NCI-H146 treated with DMSO at 0.1 percent for 48 hours (cell line): ENCODE data around the gene EFNB2.

Source experiments
- DNase-seq: peaks from one replicate; lab custom pipeline; 2025; ENCODE audit not compliant: unreplicated experiment; lab: John Stamatoyannopoulos, UW

Gene EFNB2, protein sequence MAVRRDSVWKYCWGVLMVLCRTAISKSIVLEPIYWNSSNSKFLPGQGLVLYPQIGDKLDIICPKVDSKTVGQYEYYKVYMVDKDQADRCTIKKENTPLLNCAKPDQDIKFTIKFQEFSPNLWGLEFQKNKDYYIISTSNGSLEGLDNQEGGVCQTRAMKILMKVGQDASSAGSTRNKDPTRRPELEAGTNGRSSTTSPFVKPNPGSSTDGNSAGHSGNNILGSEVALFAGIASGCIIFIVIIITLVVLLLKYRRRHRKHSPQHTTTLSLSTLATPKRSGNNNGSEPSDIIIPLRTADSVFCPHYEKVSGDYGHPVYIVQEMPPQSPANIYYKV

DNA sequence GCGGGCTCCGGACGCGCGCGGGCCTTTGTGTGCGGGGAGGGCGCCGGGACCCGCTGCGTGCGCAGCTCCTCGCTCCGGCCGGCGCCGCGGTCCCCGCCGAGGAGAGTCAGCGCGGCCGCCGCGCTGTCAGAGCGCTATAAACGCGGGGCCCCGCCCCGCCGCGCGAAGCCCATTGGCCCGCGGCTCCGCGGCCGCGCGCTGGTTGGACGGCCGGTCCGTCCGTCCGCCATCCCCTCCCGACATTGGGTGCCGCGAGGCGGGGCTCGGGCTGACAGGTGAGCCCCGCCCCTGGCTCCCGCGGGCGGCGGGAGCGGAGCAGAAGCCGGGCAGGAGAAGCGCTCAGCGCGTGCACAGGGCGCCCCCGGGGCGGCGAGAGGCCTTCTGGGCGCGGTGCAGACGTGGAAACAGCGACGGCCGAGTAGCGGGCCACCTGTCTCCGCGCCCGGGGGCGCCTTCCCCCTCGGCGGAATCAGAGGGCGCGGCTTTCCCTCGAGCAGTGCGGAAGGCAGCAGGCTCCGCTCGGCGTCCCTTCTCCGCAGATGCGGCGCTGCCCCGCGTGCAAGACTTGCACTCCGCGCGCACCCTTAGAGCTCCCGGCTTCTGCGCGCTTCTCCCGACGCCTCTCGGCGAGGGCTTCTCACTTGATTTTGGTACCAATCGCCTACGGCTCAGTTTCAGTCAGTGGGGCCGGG, at the start of gene EFNB2:
Gene EFNB2, minus strand, starts transcription at position 111 of the 692 bp plus-strand sequence. CDS start 698 bp downstream, outside the sequence.
- peak; percentile 76 for DNase-seq

DNA sequence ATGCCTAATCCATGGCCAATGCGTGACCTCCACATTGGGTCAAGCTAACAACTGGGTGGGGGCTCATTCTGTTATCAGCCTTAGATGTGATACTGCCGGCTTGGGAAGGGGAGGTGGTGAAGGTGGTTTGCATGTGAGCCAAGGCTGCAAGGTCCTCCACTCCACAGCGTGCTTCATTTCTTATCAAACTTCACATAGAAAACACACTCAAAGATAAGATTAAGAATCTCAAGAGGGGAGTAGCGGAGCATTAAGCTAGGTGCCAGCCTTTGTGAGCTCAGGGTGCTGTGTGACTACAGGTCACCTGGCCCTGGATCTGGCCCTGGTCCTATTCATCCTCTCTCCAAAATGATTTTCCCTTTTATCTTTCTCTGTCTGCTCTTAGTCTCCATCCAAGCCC, 45.8 kb upstream of the EFNB2 start:
- no peak for DNase-seq

DNA sequence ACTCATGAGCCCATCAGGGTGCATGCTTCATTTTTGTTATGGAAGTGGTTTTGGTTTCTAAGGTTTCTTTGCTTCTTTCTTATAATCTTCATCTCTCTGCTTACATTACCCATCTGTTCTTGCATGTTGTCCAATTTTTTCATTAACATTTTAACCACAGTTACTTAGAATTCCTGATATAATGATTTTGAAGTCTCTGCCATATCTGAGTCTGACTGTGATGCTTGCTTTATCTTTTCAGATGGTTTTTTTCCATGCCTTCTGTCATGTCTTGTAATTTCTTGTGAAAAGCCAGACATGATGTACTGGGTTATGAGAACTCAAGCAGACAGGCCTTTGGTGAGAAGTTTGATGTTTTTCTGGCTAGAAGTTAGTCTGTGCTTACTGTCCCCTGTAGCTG, 40.4 kb upstream of the EFNB2 start:
- no peak for DNase-seq

DNA sequence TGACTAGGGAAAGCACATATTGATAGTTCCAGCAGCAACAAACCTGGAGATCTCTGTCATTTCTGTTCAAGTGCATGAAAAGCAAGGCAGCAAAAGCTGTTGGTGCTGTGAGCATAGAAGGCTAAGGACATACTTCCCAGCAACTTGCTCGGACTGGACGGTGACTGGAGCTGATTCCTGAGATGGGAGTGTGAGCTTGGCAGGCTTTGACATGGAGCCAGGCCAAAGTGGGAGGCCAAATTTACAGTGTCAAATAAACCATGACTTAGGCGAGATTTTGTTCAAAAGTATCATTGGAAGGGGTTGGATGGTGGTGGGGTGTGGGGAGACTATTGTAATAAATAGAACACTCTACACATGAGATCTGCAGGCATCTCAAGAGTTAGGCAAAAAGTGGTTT, 38.4 kb upstream of the EFNB2 start:
- no peak for DNase-seq

DNA sequence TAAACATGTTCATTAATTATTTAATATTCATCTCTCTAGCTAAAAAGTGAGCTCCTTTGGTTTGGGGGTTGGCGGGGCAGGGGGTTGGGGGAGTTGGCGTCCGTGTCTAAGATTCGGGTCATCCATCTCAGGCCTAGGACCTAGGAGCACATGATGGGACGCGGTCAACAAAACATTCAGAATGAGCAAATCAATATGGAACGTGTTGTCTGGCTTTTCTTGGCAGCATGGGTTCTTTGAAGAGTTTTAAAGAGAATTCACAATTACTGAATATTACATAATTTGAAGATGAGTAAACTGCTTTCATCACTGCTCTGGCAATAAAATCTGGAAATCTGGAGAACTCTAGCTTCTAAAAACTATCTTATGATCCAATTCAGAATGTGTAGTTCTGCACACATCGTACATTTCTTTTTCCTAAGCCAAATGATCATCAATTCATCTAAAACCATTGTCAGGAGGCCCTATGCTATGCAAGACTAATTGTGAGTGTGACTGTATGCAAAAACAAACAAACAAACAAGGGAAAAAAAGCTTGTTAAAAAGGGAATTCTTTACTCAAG, 37.9 kb upstream of the EFNB2 start:
- DNase-seq = no peak

DNA sequence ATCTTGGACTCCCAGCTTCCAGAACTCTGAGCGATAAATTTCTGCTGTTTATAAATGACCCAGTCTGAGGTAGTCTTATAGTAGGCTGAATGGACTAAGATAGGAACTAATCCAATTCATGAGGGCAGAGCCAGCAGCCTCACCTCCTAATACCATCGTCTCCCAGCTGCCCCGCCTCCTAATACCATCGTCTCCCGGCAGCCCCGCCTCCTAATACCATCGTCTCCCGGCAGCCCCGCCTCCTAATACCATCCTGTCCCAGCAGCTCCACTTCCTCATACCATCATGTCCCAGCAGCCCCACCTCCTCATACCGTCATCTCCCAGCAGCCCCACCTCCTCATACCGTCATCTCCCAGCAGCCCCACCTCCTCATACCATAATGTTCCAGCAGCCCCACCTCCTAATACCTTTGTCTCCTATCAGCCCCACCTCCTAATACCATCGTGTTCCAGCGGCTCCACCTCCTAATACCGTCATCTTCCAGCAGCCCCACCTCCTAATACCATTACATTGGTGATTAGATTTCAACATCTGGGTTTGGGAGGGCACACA, 34.9 kb upstream of the EFNB2 start:
- peak; percentile 62 for DNase-seq

DNA sequence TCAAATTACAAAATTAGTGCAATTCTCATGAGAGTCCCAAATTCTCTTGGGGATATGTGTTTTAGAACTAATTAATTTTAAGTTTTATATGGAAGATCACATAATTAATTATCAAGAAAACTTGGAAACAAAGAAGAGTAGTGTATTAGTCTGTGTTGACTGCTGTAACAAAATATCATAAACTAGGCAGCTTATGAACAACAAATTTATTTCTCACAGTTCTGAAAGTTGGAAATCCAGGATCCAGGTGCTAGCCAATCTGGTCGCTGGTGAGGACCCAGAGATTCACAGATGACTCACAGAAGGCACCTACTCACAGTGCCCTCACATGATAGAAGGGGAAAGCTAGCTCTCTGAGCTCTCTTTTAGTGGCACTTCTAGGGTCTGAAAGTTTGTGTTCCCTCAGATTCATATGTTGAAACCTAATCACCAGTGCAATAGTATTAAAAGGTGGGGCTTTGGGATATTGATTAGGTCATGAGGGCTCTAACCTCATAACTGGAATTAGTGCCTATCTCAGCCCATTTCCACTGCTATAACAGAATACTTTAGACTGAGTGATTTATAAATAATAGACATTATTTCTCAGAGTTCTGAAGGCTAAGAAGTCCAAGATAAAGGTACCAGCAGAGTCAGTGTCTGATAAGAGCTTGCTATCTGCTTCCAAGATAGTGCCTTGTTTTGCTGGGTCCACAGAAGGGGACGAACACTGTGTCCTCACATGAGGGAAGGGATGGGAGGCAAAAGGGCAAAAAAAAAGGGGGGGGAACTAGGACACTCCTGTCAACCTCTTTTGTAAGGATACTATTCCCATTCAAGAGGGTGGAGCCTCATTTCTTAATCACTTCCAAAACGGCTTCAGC, 34.0 kb upstream of the EFNB2 start:
- DNase-seq = no peak

DNA sequence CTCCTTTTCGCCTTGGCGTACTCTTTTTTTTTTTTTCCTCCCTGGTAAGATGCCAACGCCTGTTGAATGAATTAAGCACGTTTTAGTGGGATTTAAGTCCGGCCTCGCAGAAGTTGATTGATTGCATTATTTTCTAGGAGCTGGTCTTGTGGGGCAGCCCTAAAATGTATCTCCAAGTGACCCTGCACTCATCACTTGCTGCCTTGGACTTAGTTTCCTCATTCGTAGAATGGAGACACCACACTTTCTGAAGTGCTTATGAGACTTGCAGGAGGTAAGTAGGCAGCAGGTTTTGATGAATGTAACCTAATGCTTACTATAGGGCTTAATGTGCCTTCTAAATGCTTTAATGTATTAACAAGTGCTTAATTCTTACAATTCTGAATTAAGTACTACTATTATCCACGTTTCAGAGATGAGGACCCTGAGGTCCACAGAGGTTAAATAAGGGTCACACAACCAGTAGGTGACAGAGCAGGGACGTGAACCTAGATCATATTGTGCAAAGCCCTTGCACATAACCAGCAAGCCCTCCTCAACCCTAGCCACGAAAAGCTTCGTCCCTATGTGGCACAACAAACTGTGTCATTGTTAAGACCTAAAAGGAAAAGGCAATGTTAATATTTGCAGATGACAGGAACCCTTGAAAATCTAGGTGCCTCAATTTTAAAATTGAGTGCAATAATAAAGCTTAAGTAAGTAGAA, 33.0 kb upstream of the EFNB2 start:
- no peak for DNase-seq

DNA sequence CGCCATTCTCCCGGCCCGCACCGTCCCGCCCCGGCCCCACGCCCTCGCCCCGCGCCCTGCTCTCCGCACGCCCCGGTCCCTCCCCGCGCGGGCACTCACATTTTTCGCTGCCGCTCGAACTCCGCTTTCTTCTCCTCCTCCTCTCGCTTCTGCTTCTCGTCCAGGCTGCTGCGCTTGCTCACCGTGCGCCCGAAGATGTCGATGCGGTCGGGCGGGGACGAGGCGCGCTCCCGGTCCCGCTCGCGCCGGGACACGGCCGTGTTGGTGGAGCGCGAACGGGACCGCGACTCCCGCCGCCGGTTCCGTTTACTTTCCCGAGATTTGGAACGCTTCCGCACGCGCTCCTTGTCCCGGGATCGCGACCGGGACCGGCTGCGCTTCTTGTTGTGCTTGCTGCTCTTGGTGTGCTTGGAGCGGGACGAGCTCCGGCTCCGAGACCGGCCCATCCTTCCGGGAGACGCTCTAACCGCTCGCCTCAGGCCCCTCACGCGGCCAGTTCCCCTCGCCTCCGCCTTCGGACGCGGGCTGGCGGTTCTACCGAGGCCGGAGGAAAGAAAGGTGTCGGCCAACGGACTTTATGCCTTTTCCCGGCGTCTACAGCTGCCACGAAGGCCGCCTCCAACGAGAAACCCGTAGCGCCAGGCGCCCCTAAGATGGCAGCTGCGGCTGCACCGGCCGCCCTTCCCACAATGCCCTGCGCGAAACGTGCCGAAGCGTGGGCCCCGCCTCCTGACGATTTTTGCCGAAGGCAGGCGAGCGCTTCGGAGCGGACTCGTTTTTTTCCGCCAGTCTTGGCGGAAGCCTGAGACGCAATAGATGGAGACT, 32.2 kb upstream of the EFNB2 start, which contains the start of gene ARGLU1:
Gene ARGLU1, minus strand, starts transcription at position 664 of the 825 bp plus-strand sequence. Its CDS starts 218 bp downstream, at position 446.
- DNase-seq = peak; percentile 81

DNA sequence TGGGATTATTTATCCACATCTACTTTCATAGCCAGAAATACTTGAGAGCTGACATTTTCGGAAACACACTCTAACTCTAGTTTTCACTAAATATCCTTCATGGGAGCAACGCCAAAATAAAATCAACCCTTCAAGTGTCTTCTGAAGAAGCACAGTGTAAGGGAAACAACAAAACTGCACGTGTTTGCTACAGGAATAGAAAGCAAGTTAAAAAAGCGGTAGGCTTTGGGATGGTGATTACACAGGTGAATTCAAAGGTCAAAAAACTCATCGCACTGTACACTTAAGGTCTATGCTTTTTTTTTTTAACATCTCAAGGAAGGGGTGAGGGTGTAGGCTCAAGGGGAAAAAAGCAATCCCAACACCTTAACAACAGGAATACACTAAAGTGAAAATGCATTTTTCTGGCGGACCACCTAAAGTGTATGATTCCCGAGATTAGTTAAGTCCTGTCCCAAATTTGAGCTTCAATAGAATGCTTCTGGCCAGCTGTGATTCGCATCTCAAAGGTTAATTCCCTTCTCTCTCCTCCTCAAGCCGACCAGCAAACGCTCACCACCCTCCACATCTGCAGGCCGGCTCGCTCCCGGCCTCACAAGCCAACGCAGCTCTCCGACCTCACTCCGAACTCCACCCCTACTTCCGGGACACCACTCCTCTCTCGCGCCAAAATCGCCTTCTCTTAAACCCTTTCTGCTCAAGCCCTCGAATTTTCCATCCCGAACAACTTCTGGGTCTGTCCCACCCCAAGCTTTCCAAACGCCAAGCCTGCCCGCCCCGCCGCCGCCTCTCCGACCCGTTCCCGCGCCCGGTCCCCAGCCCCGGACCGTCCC, 31.4 kb upstream of the EFNB2 start:
- DNase-seq = peak; percentile 54

DNA sequence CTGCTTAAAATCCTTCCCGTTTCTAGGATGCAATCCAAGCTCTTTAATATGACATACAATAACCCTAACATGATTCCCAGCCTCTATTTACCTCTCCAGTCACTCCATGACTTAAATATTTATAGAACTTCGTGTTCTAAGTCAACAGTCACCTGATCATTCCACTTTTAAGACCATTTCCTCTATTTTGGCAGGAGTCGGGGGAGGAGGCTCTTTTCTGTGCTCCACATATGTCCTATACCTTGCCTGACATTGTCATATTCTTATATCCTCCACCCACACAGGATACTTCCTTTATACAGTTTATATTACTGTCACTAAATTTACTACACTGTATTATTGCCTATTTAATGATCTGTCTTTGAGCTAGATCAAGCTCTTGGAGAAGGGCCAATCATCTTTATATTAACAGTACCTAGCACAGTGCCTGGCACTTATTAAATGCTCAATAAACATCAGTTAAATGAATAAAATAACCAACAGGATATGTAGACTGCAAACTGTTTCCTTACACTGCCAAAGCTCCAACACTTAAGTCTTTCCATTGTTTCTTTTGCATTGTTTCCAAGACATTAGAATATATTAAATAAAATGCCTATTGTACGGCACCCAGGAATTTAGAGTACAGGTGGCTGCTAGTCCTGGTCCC, 29.8 kb upstream of the EFNB2 start:
- no peak for DNase-seq

DNA sequence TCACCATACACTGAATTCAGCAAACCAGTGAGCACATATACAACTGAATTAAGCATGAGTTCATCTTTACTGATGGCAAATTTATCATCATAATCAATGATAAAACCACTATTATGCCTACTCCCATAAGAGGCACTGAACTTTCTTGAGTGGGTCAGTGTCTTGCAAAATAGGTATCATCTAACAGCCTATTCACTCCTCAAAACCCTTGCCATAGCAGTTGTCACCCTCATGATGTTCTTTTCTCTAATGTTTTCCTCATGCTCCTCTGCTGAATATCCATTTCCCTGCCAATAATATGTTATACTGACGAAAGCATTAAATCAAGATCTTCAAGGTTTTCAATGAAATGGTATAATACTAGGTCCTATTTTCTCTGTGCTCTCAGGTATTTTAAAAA, 26.8 kb upstream of the EFNB2 start:
- DNase-seq = no peak

DNA sequence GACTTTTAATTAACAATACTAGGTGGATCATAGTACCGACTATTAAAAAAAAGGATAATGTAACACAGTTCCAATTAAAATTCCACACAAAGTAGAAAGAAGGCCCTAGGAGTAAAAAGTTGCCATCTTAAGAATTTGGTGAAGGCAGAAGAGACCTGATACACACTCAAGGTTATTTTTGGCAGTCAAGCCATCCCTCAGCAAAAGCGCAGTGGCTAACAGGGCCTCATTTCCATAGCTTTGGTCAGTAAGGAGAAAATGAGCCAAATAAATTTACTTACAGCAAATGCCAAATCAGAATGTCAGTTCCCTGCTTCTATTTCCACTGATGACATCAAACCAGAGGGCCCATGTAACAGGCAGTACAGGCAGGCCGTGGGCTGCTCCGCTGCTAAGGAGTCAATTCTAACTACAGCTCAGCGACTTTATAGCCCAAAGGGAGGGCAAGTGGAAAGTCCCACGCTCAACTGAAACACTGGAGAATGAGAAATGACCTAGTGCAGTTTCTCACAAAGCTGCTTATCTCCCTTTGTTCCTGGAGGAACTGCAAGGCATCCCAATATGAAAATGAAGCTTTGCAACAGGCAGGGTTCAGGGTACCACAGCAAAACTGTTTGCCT, 26.2 kb upstream of the EFNB2 start:
- DNase-seq = no peak

DNA sequence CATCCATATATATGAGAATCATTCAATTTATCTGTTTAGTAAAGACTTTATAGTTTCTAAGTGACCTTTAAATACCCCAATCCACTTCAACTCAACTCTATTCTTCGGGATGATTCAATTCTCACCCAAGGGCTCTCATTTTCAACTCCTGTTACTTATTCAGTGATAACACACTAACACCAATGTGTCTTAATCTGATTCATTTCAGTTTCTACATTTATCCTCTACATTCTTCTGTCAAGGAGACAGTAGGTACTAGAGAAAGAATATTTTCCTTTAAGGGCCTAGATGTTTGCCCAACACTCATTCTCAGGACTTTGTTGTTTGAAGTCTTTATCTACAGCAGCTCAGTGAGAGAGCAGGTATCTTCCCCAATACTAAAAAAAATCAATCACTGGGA, 25.4 kb upstream of the EFNB2 start:
- DNase-seq = no peak

DNA sequence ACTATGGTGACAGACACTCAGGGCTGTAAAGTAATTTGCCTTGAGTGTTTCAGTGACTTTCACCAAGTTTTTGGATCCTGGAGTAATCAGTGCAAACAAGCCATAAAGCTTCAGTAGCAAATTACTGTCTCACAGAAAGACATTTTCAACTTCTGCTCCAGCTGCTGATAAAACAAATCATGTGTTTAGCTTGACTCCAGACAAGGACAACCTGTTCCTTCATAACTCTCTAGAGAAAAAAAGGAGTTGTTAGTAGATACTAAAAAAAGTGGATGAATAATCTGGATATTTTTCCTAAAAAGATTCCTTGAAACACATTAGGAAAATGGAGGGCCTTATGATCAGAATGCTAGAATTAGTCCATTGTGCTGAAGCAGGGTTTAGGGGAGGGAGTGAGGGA, 23.1 kb upstream of the EFNB2 start:
- DNase-seq = no peak

DNA sequence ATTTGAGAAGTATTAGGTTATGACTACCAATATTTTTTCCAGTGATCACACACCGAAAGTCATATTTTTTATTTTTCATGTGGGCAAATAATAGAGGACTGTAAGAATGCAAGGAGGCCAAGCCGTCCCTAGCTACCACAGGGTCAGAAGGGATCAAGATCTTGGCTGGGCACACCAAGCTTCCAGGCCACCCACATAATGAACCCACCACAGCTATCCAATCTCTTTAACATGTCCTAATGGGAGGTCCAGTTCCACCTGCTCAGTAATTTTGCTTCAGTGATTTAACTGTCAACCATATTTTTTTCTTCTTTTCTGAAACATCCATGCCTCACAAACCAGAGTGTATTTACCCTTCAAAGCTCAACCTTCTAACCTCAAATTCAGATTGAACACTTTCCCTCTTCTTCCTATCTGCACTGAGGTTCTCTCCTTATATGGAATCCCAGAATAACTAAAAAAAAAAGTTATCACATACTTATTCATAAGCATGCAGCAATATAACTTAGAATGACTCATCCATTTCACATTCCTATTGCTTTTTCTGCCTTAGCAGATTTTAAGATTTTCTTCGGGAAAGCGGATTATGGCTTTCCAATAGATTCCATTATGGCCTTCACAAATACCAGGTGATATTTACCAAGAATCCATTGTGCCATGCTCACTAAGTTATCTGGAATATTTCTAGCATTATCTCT, 20.3 kb upstream of the EFNB2 start:
- DNase-seq = no peak

DNA sequence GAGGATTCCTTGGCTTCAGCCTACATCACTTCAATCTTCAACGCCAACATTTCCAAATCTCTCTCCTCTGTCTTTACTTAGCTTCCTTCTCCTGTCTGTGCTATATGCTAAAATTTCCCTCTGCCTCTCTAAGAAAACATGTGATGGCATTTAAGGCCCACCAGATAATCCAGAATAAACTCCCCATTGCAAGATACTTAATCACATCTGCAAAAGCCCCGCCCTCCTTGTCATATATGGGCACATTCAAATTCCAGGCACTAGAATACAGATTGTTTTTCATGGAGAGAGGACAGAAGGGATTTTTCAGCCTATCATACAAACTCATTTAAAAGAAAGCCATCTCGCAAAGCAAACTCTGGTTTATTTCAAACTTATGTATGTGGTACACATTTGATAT, 16.3 kb upstream of the EFNB2 start:
- DNase-seq = no peak
